H1 (cell line): Measurements from ENCODE around the gene LYRM4. TPM values are rescaled to one million over a fixed set of nuclear protein-coding genes. Genes with fewer than 3 reads are reported as not detected.

ENCODE experiments used
- CTCF ChIA-PET: fragments of 300-600 bp; sonication (Branson Sonifier 250); formaldehyde crosslinking; loops from one replicate; lab custom pipeline; 2021; ENCODE audit not compliant: partially characterized antibody; lab: Charles Lee
- POLR2A ChIA-PET: fragments of 300-600 bp; sonication (Branson Sonifier 250); formaldehyde crosslinking; loops from one replicate; lab custom pipeline; 2021; ENCODE audit warnings: inconsistent platforms; ENCODE audit not compliant: partially characterized antibody; lab: Charles Lee
- DNase-seq, 2 experiments: peaks; one replicate each; pipeline versions ENCODE4 v3.0.0 to v3.0.0-alpha.2; 2010 to 2022; ENCODE audit warnings: low spot score in 2 of 2, low read depth in 1 of 2, mixed read lengths in 1 of 2
- FAIRE-seq: peaks from 2 replicates; lab custom pipeline; 2011; peaks lifted over from hg19 to GRCh38; lab: Jason Lieb, UNC
- H2AFZ ChIP-seq: 2 replicates; pipeline ENCODE4 v1.8.1; 2012; ENCODE audit warnings: low read length, inconsistent platforms
- H2AK5ac ChIP-seq: 2 replicates; pipeline ENCODE4 v1.6.1; 2013; ENCODE audit warnings: low read depth, low read length
- H2BK120ac ChIP-seq: replicated peaks from 2 replicates; pipeline ENCODE3; 2013; ENCODE audit warnings: low read depth, low read length, inconsistent platforms
- H2BK12ac ChIP-seq: 2 replicates; pipeline ENCODE4 v1.6.1; 2013; ENCODE audit warnings: low read depth, low read length
- H2BK15ac ChIP-seq: 2 replicates; pipeline ENCODE4 v1.6.1; 2013; ENCODE audit warnings: low read length
- H2BK20ac ChIP-seq: 2 replicates; pipeline ENCODE4 v1.6.1; 2013; ENCODE audit warnings: low read length
- H2BK5ac ChIP-seq: 2 replicates; pipeline ENCODE4 v1.6.1; 2013; ENCODE audit warnings: low read depth, low read length
- H3K14ac ChIP-seq: 2 replicates; pipeline ENCODE4 v1.6.1; 2013; ENCODE audit warnings: inconsistent platforms; ENCODE audit not compliant: insufficient read length
- H3K18ac ChIP-seq: 2 replicates; pipeline ENCODE4 v1.6.1; 2013; ENCODE audit warnings: low read length; ENCODE audit errors: extremely low read depth
- H3K23ac ChIP-seq: 2 replicates; pipeline ENCODE4 v1.6.1; 2013; ENCODE audit warnings: inconsistent platforms; ENCODE audit not compliant: insufficient read length
- H3K23me2 ChIP-seq: 2 replicates; pipeline ENCODE4 v1.6.1; 2013; ENCODE audit warnings: low read depth, low read length
- H3K27ac ChIP-seq: 2 replicates; pipeline ENCODE4 v1.6.1; 2011; ENCODE audit warnings: low read depth, low read length, inconsistent platforms
- H3K27me3 ChIP-seq, 4 experiments: replicated peaks in 1 of 4; 1 replicate in 1 of 4; 2 replicates in 3 of 4; pipeline versions ENCODE4 v1.6.1 to v1.8.1; 2011 to 2013; ENCODE audit warnings: low read length in 3 of 4, mild to moderate bottlenecking in 3 of 4, inconsistent platforms in 2 of 4, mixed read lengths in 2 of 4, moderate library complexity in 1 of 4; ENCODE audit not compliant: control insufficient read depth in 3 of 4, insufficient read depth in 3 of 4; ENCODE audit errors: extremely low read depth in 1 of 4
- H3K36me3 ChIP-seq, 4 experiments: 2 replicates each; pipeline versions ENCODE4 v1.6.1 to v1.8.1; 2011 to 2013; ENCODE audit warnings: mild to moderate bottlenecking in 4 of 4, low read length in 3 of 4, moderate library complexity in 2 of 4, control low read depth in 1 of 4, inconsistent platforms in 1 of 4; ENCODE audit not compliant: insufficient read depth in 4 of 4, control insufficient read depth in 2 of 4
- H3K4ac ChIP-seq: replicated peaks from 2 replicates; pipeline ENCODE3; 2013; ENCODE audit warnings: low read length, low read depth, mixed read lengths, inconsistent platforms; ENCODE audit not compliant: insufficient read length
- H3K4me1 ChIP-seq, 4 experiments: replicated peaks in 1 of 4; 1 replicate in 1 of 4; 2 replicates in 3 of 4; pipeline versions ENCODE4 v1.6.1 to v1.8.1; 2011 to 2013; ENCODE audit warnings: low read length in 3 of 4, inconsistent platforms in 2 of 4, mixed read lengths in 1 of 4; ENCODE audit not compliant: insufficient read depth in 4 of 4, control insufficient read depth in 3 of 4
- H3K4me2 ChIP-seq, 2 experiments: 2 replicates each; pipeline versions ENCODE4 v1.6.1 to v1.8.1; 2011 to 2013; ENCODE audit warnings: low read depth in 2 of 2, low read length in 2 of 2, control low read depth in 1 of 2, inconsistent platforms in 1 of 2, mild to moderate bottlenecking in 1 of 2; ENCODE audit not compliant: insufficient read depth in 1 of 2
- H3K4me3 ChIP-seq, 4 experiments: fragments of 200-600, 300-600 bp in 1 of 4; sonication (generic), shearing (Covaris generic), sonication (Bioruptor Twin) in 1 of 4; 2 replicates each; pipeline versions ENCODE4 v1.5.1 to v1.8.1; 2011 to 2016; ENCODE audit warnings: low read length in 4 of 4, low read depth in 3 of 4, control low read depth in 2 of 4, inconsistent platforms in 2 of 4, mild to moderate bottlenecking in 2 of 4, mixed read lengths in 1 of 4, moderate library complexity in 1 of 4; ENCODE audit not compliant: insufficient read depth in 2 of 4; ENCODE audit errors: extremely low read depth in 1 of 4
- H3K56ac ChIP-seq: replicated peaks from 2 replicates; pipeline ENCODE3; 2013; ENCODE audit warnings: low read depth, mild to moderate bottlenecking, mixed read lengths, low read length, inconsistent platforms; ENCODE audit not compliant: insufficient read length
- H3K79me1 ChIP-seq: 2 replicates; pipeline ENCODE4 v1.6.1; 2013; ENCODE audit warnings: low read depth, low read length, control low read depth
- H3K79me2 ChIP-seq, 2 experiments: 2 replicates each; pipeline versions ENCODE4 v1.6.1 to v1.8.1; 2012 to 2013; ENCODE audit warnings: low read length in 2 of 2, mild to moderate bottlenecking in 2 of 2, inconsistent platforms in 1 of 2; ENCODE audit not compliant: insufficient read depth in 2 of 2, control insufficient read depth in 1 of 2
- H3K9ac ChIP-seq, 4 experiments: replicated peaks in 1 of 4; 1 replicate in 1 of 4; 2 replicates in 3 of 4; pipeline versions ENCODE4 v1.6.1 to v1.8.1; 2011 to 2013; ENCODE audit warnings: low read depth in 3 of 4, low read length in 3 of 4, control low read depth in 2 of 4, mild to moderate bottlenecking in 2 of 4, moderate library complexity in 2 of 4, inconsistent platforms in 1 of 4; ENCODE audit errors: extremely low read depth in 1 of 4
- H3K9me3 ChIP-seq, 2 experiments: 2 replicates each; pipeline versions ENCODE4 v1.6.1 to v1.8.1; 2012 to 2013; ENCODE audit warnings: mild to moderate bottlenecking in 2 of 2, moderate library complexity in 2 of 2, control low read depth in 1 of 2, inconsistent platforms in 1 of 2, low read depth in 1 of 2, low read length in 1 of 2, mixed read lengths in 1 of 2; ENCODE audit not compliant: insufficient read depth in 2 of 2
- H4K20me1 ChIP-seq, 2 experiments: replicated peaks in 1 of 2; 2 replicates each; pipeline versions ENCODE3 to v1.8.1; 2011 to 2013; ENCODE audit warnings: inconsistent platforms in 2 of 2, low read length in 2 of 2, mild to moderate bottlenecking in 1 of 2; ENCODE audit not compliant: insufficient read depth in 2 of 2, control insufficient read depth in 1 of 2
- H4K5ac ChIP-seq: 2 replicates; pipeline ENCODE4 v1.6.1; 2013; ENCODE audit warnings: low read length, low read depth, mixed read lengths, inconsistent platforms; ENCODE audit not compliant: insufficient read length
- H4K8ac ChIP-seq: 2 replicates; pipeline ENCODE4 v1.8.0; 2013; ENCODE audit warnings: mild to moderate bottlenecking, moderate library complexity, low read length, inconsistent platforms; ENCODE audit not compliant: insufficient read depth; ENCODE audit errors: extremely low read depth
- H4K91ac ChIP-seq: replicated peaks from 2 replicates; pipeline ENCODE3; 2013; ENCODE audit warnings: low read length, mixed read lengths, inconsistent platforms; ENCODE audit not compliant: insufficient read length
- CEBPB ChIP-seq: IDR thresholded peaks from 2 replicates; pipeline ENCODE4 v1.6.1; 2012; ENCODE audit warnings: low read depth, low read length
- CHD1 ChIP-seq: IDR thresholded peaks from 2 replicates; pipeline ENCODE4 v1.6.1; 2012; ENCODE audit warnings: low read depth, low read length, improper control_type of control experiment
- CREB1 ChIP-seq: IDR thresholded peaks from 2 replicates; pipeline ENCODE4 v1.6.1; 2012; ENCODE audit warnings: inconsistent platforms
- PHF8 ChIP-seq: fragments of 200-600 bp; sonication (generic); conservative IDR thresholded peaks from 2 replicates; pipeline ENCODE4 v1.7.1; 2012; ENCODE audit warnings: low read depth, mild to moderate bottlenecking, inconsistent platforms, low read length, moderate library complexity
- POLR2A ChIP-seq, 2 experiments: IDR thresholded peaks; 1 replicate in 1 of 2; 2 replicates in 1 of 2; pipeline ENCODE4 v1.6.1; 2011; ENCODE audit warnings: low read depth in 2 of 2, low read length in 2 of 2, mild to moderate bottlenecking in 2 of 2; ENCODE audit errors: control extremely low read depth in 1 of 2
- RNF2 ChIP-seq: fragments of 200-900, 300-1000 bp; sonication (generic); IDR thresholded peaks from 2 replicates; pipeline ENCODE4 v1.7.1; 2016; ENCODE audit warnings: borderline replicate concordance, low read depth, mild to moderate bottlenecking, antibody characterized with exemption, low read length; ENCODE audit not compliant: poor library complexity, severe bottlenecking; ENCODE audit errors: missing control alignments
- RXRA ChIP-seq: IDR thresholded peaks from 2 replicates; pipeline ENCODE4 v1.6.1; 2011; ENCODE audit warnings: low read depth, mild to moderate bottlenecking, low read length, moderate library complexity; ENCODE audit not compliant: insufficient read depth
- SIX5 ChIP-seq: IDR thresholded peaks from 2 replicates; pipeline ENCODE4 v1.6.1; 2011; ENCODE audit warnings: mild to moderate bottlenecking, low read depth, low read length
- WGBS, 2 experiments: shearing (Covaris generic) in 1 of 2; methylation state at CpG; one replicate each; pipeline versions ENCODE4 v1.1.6 to v1.1.7; 2013 to 2015; ENCODE audit warnings: low lambda C conversion rate in 2 of 2, mixed read lengths in 2 of 2, inconsistent platforms in 1 of 2, low coverage in 1 of 2, missing lambda C conversion rate in 1 of 2; ENCODE audit not compliant: insufficient replicate concordance in 2 of 2, insufficient coverage in 1 of 2, insufficient read length in 1 of 2; ENCODE audit errors: extremely low coverage in 1 of 2, missing lambda C conversion rate in 1 of 2; 5-methylcytosine and 5-hydroxymethylcytosine counted together
- polyA plus RNA-seq, 7 experiments: library from polyadenylated mRNA; depleted of rRNA in 3 of 7; stranded (reverse) in 5 of 7; unstranded in 2 of 7; fragments of >200 nt in 5 of 7; fragments of 200-250 nt in 2 of 7; gene quantifications; 1 replicate in 5 of 7; 2 replicates in 1 of 7; 4 replicates in 1 of 7; pipeline versions ENCODE4 v1.2.1 to v1.2.3, GENCODE V29; 2011 to 2013; ENCODE audit warnings: missing spikeins in 2 of 7, mixed read lengths in 2 of 7
- total RNA-seq: library from RNA; stranded (reverse); fragmentation: NEBNext Ultra II Directional; extraction: Animal tissue kit (Norgen Biotek cat#: 25700); gene quantifications from 2 replicates; pipeline ENCODE4 v1.2.1, GENCODE V29; 2021

LYRM4 gene
- total and polyA plus RNA-seq, 2 of the 8 experiments (the other 6 are each of a cell fraction or from before 2014, with no cell fraction given), result 56.6 to 62.8 TPM

- Histone ChIP-seq H4K91ac (no peak overlapping the region), H3K27ac (no peak overlapping the region), H3K18ac (no peak overlapping the region), H4K8ac (no peak overlapping the region), H3K4me2 (no peak overlapping the region), H3K79me1 (no peaks in the 10 kb centered on the region; the same call in 1 of the 2 replicates), H2AFZ (no peak overlapping the region), H3K23me2 (no peaks in the 10 kb centered on the region), H4K20me1 (peaks cover 2 to 10% of the 10 kb centered on the region in 2 experiments), H2BK15ac (no peak overlapping the region), H3K4me1 (no peaks in the 10 kb centered on the region; a peak in 1 of 7 replicates), H3K56ac (no peak overlapping the region), H3K79me2 (no peaks in the 10 kb centered on the region), H2AK5ac (no peak overlapping the region), H3K4ac (no peak overlapping the region), H3K4me3 (no peak overlapping the region), H3K9ac (no peak overlapping the region; a peak in 1 of 7 replicates), H2BK20ac (no peak overlapping the region), H4K5ac (no peak overlapping the region), H3K9me3 (no peaks in the 10 kb centered on the region), H3K36me3 (no peaks in the 10 kb centered on the region), H3K23ac (no peak overlapping the region), H2BK5ac (no peak overlapping the region), H3K27me3 (no peaks in the 10 kb centered on the region), H2BK120ac (no peak overlapping the region), H2BK12ac (peak overlapping the region; percentile 50; the same call in 1 of the 2 replicates), H3K14ac (no peak overlapping the region)
- POLR2A ChIA-PET, result no interaction called here
- DNase-seq (no peak), FAIRE-seq (no peak)
- 93% methylated on average over 11 of the region's 11 CpGs; no CpG with 5 or more reads in 1 of the 2 experiments for WGBS, 2 experiments
- CTCF ChIA-PET, result interaction anchor here (0.6 to 1.5 kb wide), 8 partner anchors 9 to 291 kb away, joined by 3 to 5 read pairs (median 3); no protein-coding TSS in a partner anchor
- TF ChIP-seq RXRA (no peak), SIX5 (no peak), RNF2 (no peak), CHD1 (no peak), POLR2A (IDR thresholded peaks at IDR 0.05; ENCODE audit: control extremely low read depth in 1 of 2, low read depth in 2 of 2, low read length in 2 of 2) (no peak), PHF8 (no peak), CREB1 (no peak), CEBPB (no peak)
Observed at GRCh38 chr6:5125152-5126006, 135.4 kb downstream of the LYRM4 start.
